ENCODE results near the gene MRGPRF. TPM values are rescaled to one million over a fixed set of nuclear protein-coding genes. Genes with fewer than 3 reads are reported as not detected.

The MRGPRF gene
- polyA plus RNA-seq, 1 donor from 2014 or later = not detected

- Histone ChIP-seq H2AFZ (ENCODE audit: low read depth, low read length) (no peak overlapping the region), H3K9me2 (ENCODE audit: insufficient read depth, low read length) (no peaks in the 10 kb centered on the region), H3K27ac (ENCODE audit: low read length) (no peak overlapping the region), H3K36me3 (ENCODE audit: insufficient read depth, low read length) (no peaks in the 10 kb centered on the region), H3K79me2 (replicated peaks; ENCODE audit: insufficient read depth, low read length) (no peaks in the 10 kb centered on the region), H3K4me2 (ENCODE audit: low read length) (no peak overlapping the region), H3K9me3 (ENCODE audit: low read length) (no peaks in the 10 kb centered on the region), H3K9ac (ENCODE audit: low read length) (no peak overlapping the region), H4K20me1 (ENCODE audit: insufficient read depth) (no peaks in the 10 kb centered on the region), H3K4me3 (ENCODE audit: low read length) (no peak overlapping the region), H3K27me3 (ENCODE audit: insufficient read depth, low read depth, low read length) (no peaks in the 10 kb centered on the region), H3F3A (ENCODE audit: insufficient read depth, low read length, poor library complexity, severe bottlenecking) (no peaks in the 10 kb centered on the region)
- TF ChIP-seq TAF1 (IDR thresholded peaks at IDR 0.05; ENCODE audit: low read depth) (no peak), POLR2AphosphoS5 (IDR thresholded peaks at IDR 0.05) (no peak), EZH2 (IDR thresholded peaks at IDR 0.05; ENCODE audit: borderline replicate concordance, insufficient read depth, low read length, poor library complexity, severe bottlenecking) (no peak), REST (IDR thresholded peaks at IDR 0.05; ENCODE audit: borderline replicate concordance) (no peak), MXI1 (conservative IDR thresholded peaks at IDR 0.05; ENCODE audit: poor library complexity, severe bottlenecking) (no peak)
- TF ChIP-seq, protein P1, sequence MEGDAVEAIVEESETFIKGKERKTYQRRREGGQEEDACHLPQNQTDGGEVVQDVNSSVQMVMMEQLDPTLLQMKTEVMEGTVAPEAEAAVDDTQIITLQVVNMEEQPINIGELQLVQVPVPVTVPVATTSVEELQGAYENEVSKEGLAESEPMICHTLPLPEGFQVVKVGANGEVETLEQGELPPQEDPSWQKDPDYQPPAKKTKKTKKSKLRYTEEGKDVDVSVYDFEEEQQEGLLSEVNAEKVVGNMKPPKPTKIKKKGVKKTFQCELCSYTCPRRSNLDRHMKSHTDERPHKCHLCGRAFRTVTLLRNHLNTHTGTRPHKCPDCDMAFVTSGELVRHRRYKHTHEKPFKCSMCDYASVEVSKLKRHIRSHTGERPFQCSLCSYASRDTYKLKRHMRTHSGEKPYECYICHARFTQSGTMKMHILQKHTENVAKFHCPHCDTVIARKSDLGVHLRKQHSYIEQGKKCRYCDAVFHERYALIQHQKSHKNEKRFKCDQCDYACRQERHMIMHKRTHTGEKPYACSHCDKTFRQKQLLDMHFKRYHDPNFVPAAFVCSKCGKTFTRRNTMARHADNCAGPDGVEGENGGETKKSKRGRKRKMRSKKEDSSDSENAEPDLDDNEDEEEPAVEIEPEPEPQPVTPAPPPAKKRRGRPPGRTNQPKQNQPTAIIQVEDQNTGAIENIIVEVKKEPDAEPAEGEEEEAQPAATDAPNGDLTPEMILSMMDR (IDR thresholded peaks at IDR 0.05; ENCODE audit: poor library complexity, severe bottlenecking) = no peak
Observed at GRCh38 chr11:68973219-68973618, 39.8 kb downstream of the MRGPRF start.

- Histone ChIP-seq H3K27ac (ENCODE audit: low read length) (no peak overlapping the region), H4K20me1 (ENCODE audit: insufficient read depth) (no peaks in the 10 kb centered on the region), H3K27me3 (ENCODE audit: insufficient read depth, low read depth, low read length) (no peaks in the 10 kb centered on the region), H3K9me2 (ENCODE audit: insufficient read depth, low read length) (no peaks in the 10 kb centered on the region), H3K4me3 (ENCODE audit: low read length) (no peak overlapping the region), H3K9ac (ENCODE audit: low read length) (no peak overlapping the region), H2AFZ (ENCODE audit: low read depth, low read length) (no peak overlapping the region), H3F3A (ENCODE audit: insufficient read depth, low read length, poor library complexity, severe bottlenecking) (no peaks in the 10 kb centered on the region), H3K9me3 (ENCODE audit: low read length) (no peaks in the 10 kb centered on the region), H3K36me3 (ENCODE audit: insufficient read depth, low read length) (no peaks in the 10 kb centered on the region), H3K4me2 (ENCODE audit: low read length) (no peak overlapping the region), H3K79me2 (replicated peaks; ENCODE audit: insufficient read depth, low read length) (no peaks in the 10 kb centered on the region)
- TF ChIP-seq TAF1 (IDR thresholded peaks at IDR 0.05; ENCODE audit: low read depth) (no peak), POLR2AphosphoS5 (IDR thresholded peaks at IDR 0.05) (no peak), EZH2 (IDR thresholded peaks at IDR 0.05; ENCODE audit: borderline replicate concordance, insufficient read depth, low read length, poor library complexity, severe bottlenecking) (no peak), RAD21 (conservative IDR thresholded peaks at IDR 0.05) (no peak), SMC3 (conservative IDR thresholded peaks at IDR 0.05; ENCODE audit: poor library complexity) (no peak), EP300 (conservative IDR thresholded peaks at IDR 0.05; ENCODE audit: poor library complexity, severe bottlenecking) (no peak), REST (IDR thresholded peaks at IDR 0.05; ENCODE audit: borderline replicate concordance) (no peak), MXI1 (conservative IDR thresholded peaks at IDR 0.05; ENCODE audit: poor library complexity, severe bottlenecking) (no peak)
- TF ChIP-seq, protein P1 (IDR thresholded peaks at IDR 0.05; ENCODE audit: poor library complexity, severe bottlenecking) = no peak
Observed at GRCh38 chr11:68970921-68971636, 42.0 kb downstream of the MRGPRF start.

Data from neural cell (in vitro differentiated cells).